Heart left ventricle (tissue), 16 donors: Measurements from ENCODE around the gene FZD10. TPM values are rescaled to one million over a fixed set of nuclear protein-coding genes. Genes with fewer than 3 reads are reported as not detected.
A peak's percentile ranks its signal among the peaks of the same experiment; 100 is the strongest.

ENCODE experiments used
- ATAC-seq, 4 donors: fragments of 200-7000 bp; cut with Tn5 transposase; one replicate each; pipeline ENCODE4 v1.9.1; 2020 to 2022; ENCODE audit warnings: moderate library complexity in 4 of 4, mild to moderate bottlenecking in 3 of 4, moderate number of reproducible peaks in 1 of 4
- DNase-seq, 5 donors: peaks; one replicate each; pipeline ENCODE4 v3.0.0-alpha.2; 2020
- H3K27ac ChIP-seq, 12 donors: fragments of 200-600 bp; sonication (generic) in 4 of 12; one replicate each; pipeline versions ENCODE4 v1.5.0 to v1.8.0; 2016 to 2022; ENCODE audit warnings: mild to moderate bottlenecking in 2 of 12
- H3K27me3 ChIP-seq, 9 donors: fragments of 200-600 bp; sonication (generic) in 2 of 9; one replicate each; pipeline versions ENCODE4 v1.5.1 to v1.8.0; 2016 to 2022; ENCODE audit warnings: mild to moderate bottlenecking in 3 of 9
- H3K36me3 ChIP-seq, 9 donors: fragments of 200-600 bp; sonication (generic) in 2 of 9; one replicate each; pipeline versions ENCODE4 v1.5.0 to v1.8.0; 2018 to 2022; ENCODE audit warnings: mild to moderate bottlenecking in 2 of 9
- H3K4me1 ChIP-seq, 12 donors: fragments of 200-600 bp; sonication (generic) in 4 of 12; one replicate each; pipeline versions ENCODE4 v1.5.0 to v1.8.0; 2016 to 2022; ENCODE audit warnings: mild to moderate bottlenecking in 3 of 12
- H3K4me3 ChIP-seq, 12 donors: fragments of 200-600 bp; sonication (generic) in 4 of 12; one replicate each; pipeline versions ENCODE4 v1.5.0 to v1.8.0; 2017 to 2022; ENCODE audit warnings: mild to moderate bottlenecking in 9 of 12, moderate library complexity in 4 of 12
- H3K9me3 ChIP-seq, 12 donors: fragments of 200-600 bp; sonication (generic) in 4 of 12; one replicate each; pipeline versions ENCODE4 v1.5.0 to v1.8.0; 2016 to 2022; ENCODE audit warnings: mild to moderate bottlenecking in 1 of 12
- CTCF ChIP-seq, 12 donors: fragments of 200-600 bp; sonication (generic) in 4 of 12; IDR thresholded peaks; one replicate each; pipeline versions ENCODE4 v1.5.0 to v1.8.0; 2018 to 2022; ENCODE audit warnings: antibody characterized with exemption in 12 of 12, mild to moderate bottlenecking in 5 of 12
- POLR2A ChIP-seq, 2 donors: fragments of 450-650 bp; IDR thresholded peaks; one replicate each; pipeline ENCODE4 v1.6.1; 2017; ENCODE audit warnings: antibody characterized with exemption in 2 of 2, mild to moderate bottlenecking in 2 of 2, moderate library complexity in 2 of 2
- WGBS, 4 donors: extraction: QIAGEN DNeasy Blood & Tissue Kit in 2 of 4; methylation state at CpG; one replicate each; pipeline versions ENCODE4 v1.1.5 to v1.1.7; 2013 to 2018; 5-methylcytosine and 5-hydroxymethylcytosine counted together
- intact Hi-C, 10 donors: fragments of 100-400 bp; cut with DNase I; formaldehyde crosslinking; loops; one replicate each; pipeline versions ENCODE4 v1.11.1 to v1.14.2; 2022
- polyA plus RNA-seq, 2 donors: library from polyadenylated mRNA; stranded (reverse); fragments of 200-250 nt; gene quantifications; one replicate each; pipeline ENCODE4 v1.2.3, GENCODE V29; 2013
- total RNA-seq, 9 donors: library from RNA; depleted of rRNA in 2 of 9; stranded (reverse); fragments of >200 nt in 2 of 9; fragmentation: NEBNext Ultra II Directional in 3 of 9; extraction: Animal tissue kit (Norgen Biotek cat#: 25700) in 3 of 9; gene quantifications; one replicate each; pipeline versions ENCODE4 v1.1.0 to v1.2.4, GENCODE V29; 2016 to 2023
- donor health status: ischemic (EF 13 %, LVEDD 7.1; RV severe dilation, severe dysfunction).
- donor health status: healthy with polysubstance abuse.
- donor health status: DM: no; HTN: yes; CAD: no.
- donor health status: DM: no; HTN: no; CAD: no.
- donor health status: ischemic (EF 25% LVEDD 6.9; RV normal size, moderate dysfunction).
- donor health status: ischemic (EF 25% LVEDD 5.7; RV mildly dilated, moderate dysfunction).
- donor health status: healthy.
- donor health status: DM: yes; HTN: yes; CAD: no.
- donor health status: ischemic (EF 35%, LVEDD 5.7; RV mildly dilated, moderate dysfunction).
- donor health status: nonischemic (EF 11% LVEDD 7.7; RV severe dilation, severe dysfunction).
- donor health status: DM: yes; HTN: yes; CAD: no.
- donor health status: PGD.
- donor health status: ischemic (EF 29% LVEDD 5.4; RV normal size, mild dysfunction).
- donor health status: nonischemic (EF 23%, LVEDD 6.1; RV moderate dilation, normal function).

FZD10 gene
- total and polyA plus RNA-seq, 11 donors = 0.06 to 0.23 (median 0.10) TPM; not detected in 3

GRCh38 chr12:130127912-130128789, 34.1 kb upstream of the FZD10 start:
- TF ChIP-seq CTCF (IDR thresholded peaks at IDR 0.05) = no peak
- TF ChIP-seq POLR2A (IDR thresholded peaks at IDR 0.05) = no peak
- DNase-seq = peak in 4 of 5 donors; percentile 33 to 56 (median 44)

GRCh38 chr12:130128790-130129735, 33.2 kb upstream of the FZD10 start:
- peaks cover 0 to 20% (median 0%) of the 10 kb centered on the region in 9 donors for H3K27me3 ChIP-seq
- WGBS, 4 donors = 87 to 90% (median 87%) methylated on average over 13 to 15 of the region's 15 CpGs
- peaks cover 0 to 18% (median 0%) of the 10 kb centered on the region in 12 donors for H3K4me1 ChIP-seq
- H3K36me3 ChIP-seq = no peaks in the 10 kb centered on the region
- no peak for DNase-seq
- intact Hi-C loops = loop anchor here in 1 of 10 donors (10.0 kb wide), 1 partner anchor 644 kb away; no protein-coding TSS in a partner anchor
- H3K9me3 ChIP-seq = peaks cover 0 to 10% (median 0%) of the 10 kb centered on the region in 12 donors
- TF ChIP-seq POLR2A (IDR thresholded peaks at IDR 0.05) (no peak), CTCF (IDR thresholded peaks at IDR 0.05) (no peak)
- peak overlapping the region in 1 of 12 donors; percentile 53 for H3K27ac ChIP-seq
- no peak overlapping the region for H3K4me3 ChIP-seq
- ATAC-seq = no peak

More at GRCh38 chr12:130127912-130128789, 34.1 kb upstream of the FZD10 start:
- peaks cover 0 to 18% (median 0%) of the 10 kb centered on the region in 9 donors for H3K27me3 ChIP-seq
- H3K4me3 ChIP-seq = no peak overlapping the region
- peaks cover 0 to 18% (median 0%) of the 10 kb centered on the region in 12 donors for H3K4me1 ChIP-seq
- H3K27ac ChIP-seq = peak overlapping the region in 11 of 12 donors; percentile 10 to 73 (median 38)
- H3K9me3 ChIP-seq = peaks cover 0 to 10% (median 0%) of the 10 kb centered on the region in 12 donors
- intact Hi-C loops = loop anchor here in 1 of 10 donors (10.0 kb wide), 1 partner anchor 643 kb away; no protein-coding TSS in a partner anchor
- ATAC-seq = peak; percentile 38 to 81 (median 70)
- H3K36me3 ChIP-seq = no peaks in the 10 kb centered on the region
- 65 to 79% (median 71%) methylated on average over 21 of the region's 21 CpGs for WGBS, 4 donors

GRCh38 chr12:130130346-130130745, 31.9 kb upstream of the FZD10 start:
- DNase-seq = no peak
- ATAC-seq = no peak
- H3K27me3 ChIP-seq = peaks cover 0 to 20% (median 0%) of the 10 kb centered on the region in 9 donors
- H3K9me3 ChIP-seq = peaks cover 0 to 10% (median 0%) of the 10 kb centered on the region in 12 donors
- WGBS, 4 donors = 56 to 65% (median 61%) methylated on average over 6 of the region's 6 CpGs
- no peak overlapping the region for H3K4me3 ChIP-seq
- H3K36me3 ChIP-seq = no peaks in the 10 kb centered on the region
- intact Hi-C loops = no loop called here
- H3K4me1 ChIP-seq = peaks cover 0 to 18% (median 0%) of the 10 kb centered on the region in 12 donors
- no peak overlapping the region for H3K27ac ChIP-seq
- TF ChIP-seq POLR2A (IDR thresholded peaks at IDR 0.05) (no peak), CTCF (IDR thresholded peaks at IDR 0.05) (no peak)
